AML-193 (cell line): ENCODE measurements around the gene VGLL1.

Source experiments
- DNase-seq, 2 experiments: peaks; one replicate each; lab custom pipeline; 2025; lab: John Stamatoyannopoulos, UW

The VGLL1 gene, protein sequence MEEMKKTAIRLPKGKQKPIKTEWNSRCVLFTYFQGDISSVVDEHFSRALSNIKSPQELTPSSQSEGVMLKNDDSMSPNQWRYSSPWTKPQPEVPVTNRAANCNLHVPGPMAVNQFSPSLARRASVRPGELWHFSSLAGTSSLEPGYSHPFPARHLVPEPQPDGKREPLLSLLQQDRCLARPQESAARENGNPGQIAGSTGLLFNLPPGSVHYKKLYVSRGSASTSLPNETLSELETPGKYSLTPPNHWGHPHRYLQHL

GRCh38 chrX:136531951-136532350 lies at the start of gene VGLL1:
VGLL1 (plus strand) TSS chrX:136532215; CDS start chrX:136536021, 3,806 bp downstream.
- no peak for DNase-seq

GRCh38 chrX:136487647-136488046 lies 44.4 kb upstream of the VGLL1 start, which contains the start of gene BRS3:
BRS3 (plus strand) TSS chrX:136487947; CDS start chrX:136488115, 168 bp downstream.
- no peak for DNase-seq

- no peak for DNase-seq
Measured at GRCh38 chrX:136488706-136489105, 43.3 kb upstream of the VGLL1 start.

DNA sequence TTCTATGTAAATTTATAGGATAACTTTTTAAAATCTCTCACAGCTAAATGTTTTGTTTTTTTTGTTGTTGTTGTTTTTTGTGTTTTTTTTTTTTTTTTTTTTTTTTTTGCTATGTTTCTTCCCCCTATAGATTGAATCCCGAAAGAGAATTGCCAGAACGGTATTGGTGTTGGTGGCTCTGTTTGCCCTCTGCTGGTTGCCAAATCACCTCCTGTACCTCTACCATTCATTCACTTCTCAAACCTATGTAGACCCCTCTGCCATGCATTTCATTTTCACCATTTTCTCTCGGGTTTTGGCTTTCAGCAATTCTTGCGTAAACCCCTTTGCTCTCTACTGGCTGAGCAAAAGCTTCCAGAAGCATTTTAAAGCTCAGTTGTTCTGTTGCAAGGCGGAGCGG lies 40.2 kb upstream of the VGLL1 start:
- DNase-seq, result no peak

DNA sequence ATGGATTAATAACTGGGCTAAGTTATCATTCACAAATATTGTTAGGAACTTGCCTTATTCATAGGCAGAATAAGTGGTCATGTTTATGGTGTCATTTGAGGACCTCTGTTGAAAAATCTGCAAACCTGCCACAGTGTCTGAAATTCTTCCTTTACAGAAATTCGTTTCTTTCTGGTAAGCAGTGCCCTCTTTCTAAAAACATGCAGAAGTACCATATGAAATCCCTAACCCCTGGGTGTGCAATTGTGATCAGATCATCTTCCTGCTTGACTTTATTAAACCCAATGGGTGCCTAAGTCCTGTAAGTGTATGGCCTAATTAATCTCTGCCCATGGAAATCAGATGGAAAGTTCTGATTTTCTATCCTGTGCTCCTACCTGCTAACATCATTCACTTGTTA lies 39.0 kb upstream of the VGLL1 start:
- peak; percentile 9 to 23 for DNase-seq

DNA sequence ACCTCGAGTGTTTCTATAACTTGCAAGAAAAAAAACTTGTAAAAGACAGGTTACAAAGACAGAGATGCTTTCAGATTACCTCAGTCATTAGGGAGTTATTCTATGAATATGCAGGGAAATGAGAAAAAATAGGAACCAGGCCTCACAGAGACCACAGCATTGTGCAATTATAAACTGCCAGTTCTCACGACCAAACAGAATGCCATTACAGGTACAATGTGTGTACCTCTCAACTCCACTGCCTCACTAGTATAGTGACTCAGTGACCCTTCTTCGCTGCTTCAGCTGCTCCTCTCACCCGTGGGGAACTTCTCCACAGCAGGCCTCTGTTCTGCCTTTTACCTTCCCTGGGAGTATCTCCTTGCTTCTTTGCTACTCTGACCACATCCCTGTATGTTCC lies 37.0 kb upstream of the VGLL1 start:
- DNase-seq, result peak; percentile 54 to 62

GRCh38 chrX:136496186-136496763 lies 35.7 kb upstream of the VGLL1 start:
- no peak for DNase-seq

- DNase-seq, result peak; percentile 71 to 76
Measured at GRCh38 chrX:136496764-136497555, 35.1 kb upstream of the VGLL1 start.

DNA sequence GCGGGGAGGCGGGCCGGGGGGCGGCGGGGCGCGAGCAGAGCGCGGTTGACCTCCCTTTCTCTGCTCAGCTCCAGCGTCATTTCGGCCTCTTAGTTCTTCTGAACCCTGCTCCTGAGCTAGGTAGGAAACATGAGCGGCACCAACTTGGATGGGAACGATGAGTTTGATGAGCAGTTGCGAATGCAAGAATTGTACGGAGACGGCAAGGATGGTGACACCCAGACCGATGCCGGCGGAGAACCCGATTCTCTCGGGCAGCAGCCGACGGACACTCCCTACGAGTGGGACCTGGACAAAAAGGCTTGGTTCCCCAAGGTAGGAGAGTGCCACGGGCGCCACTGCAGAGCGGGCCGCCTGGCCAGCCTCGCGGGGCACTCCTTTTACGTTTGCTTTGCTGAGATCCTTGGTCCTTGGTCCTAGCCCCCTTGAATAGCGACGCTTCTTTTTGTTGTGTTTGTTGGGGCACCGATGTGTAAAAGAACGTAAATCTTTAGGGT lies 34.4 kb upstream of the VGLL1 start, which contains the start of gene HTATSF1:
TSS of gene HTATSF1 (plus strand) at position 37 of the 497 bp plus-strand sequence. CDS start at position 130, 93 bp downstream.
- no peak for DNase-seq

GRCh38 chrX:136519069-136519468 lies 12.9 kb upstream of the VGLL1 start:
- no peak for DNase-seq

GRCh38 chrX:136523770-136524169 lies 8.2 kb upstream of the VGLL1 start:
- no peak for DNase-seq

- no peak for DNase-seq
Measured at GRCh38 chrX:136525738-136526606, 6.0 kb upstream of the VGLL1 start.

GRCh38 chrX:136528645-136529315 lies 3.2 kb upstream of the VGLL1 start:
- DNase-seq, result no peak

- DNase-seq, result no peak
Measured at GRCh38 chrX:136529795-136530194, 2.2 kb upstream of the VGLL1 start.

DNA sequence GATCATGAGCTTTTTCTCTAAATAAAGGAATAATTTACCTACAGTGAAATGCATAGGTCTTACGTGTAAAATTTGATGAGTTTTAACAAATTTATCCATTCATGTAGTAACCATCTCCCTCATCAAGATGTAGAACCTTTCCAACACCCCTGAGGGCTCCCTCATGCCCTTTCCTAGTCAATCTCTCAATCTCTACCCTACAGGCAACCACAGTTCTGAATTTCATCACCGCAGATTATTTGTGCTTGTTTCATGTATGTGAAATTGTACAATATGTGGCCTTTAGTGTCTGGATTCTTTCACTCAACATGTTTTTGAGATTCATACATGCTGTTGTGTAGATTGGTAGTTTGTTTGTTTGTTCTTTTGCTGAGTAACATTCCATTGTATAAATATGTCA lies 2.1 kb downstream of the VGLL1 start:
- no peak for DNase-seq

GRCh38 chrX:136538811-136539210 lies 6.8 kb downstream of the VGLL1 start:
- no peak for DNase-seq

DNA sequence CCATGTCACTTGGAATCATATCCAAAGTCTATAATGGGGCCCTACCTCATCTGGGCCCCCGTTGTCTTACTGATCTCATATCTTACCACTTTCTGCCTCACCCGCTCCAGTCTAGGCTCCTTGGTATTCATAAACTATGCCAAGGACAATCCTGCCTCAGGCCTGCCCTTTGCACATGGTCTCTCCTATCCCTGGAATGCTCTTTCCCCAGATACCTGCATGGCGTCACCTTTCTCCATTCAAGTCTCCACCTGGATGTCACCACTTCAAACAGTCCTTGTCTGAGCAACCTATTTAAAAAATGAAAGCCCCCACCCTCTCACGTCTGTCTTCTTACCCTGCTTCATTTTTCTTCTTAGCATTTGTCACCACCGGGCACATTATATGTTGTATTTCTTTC lies 8.2 kb downstream of the VGLL1 start:
- no peak for DNase-seq

DNA sequence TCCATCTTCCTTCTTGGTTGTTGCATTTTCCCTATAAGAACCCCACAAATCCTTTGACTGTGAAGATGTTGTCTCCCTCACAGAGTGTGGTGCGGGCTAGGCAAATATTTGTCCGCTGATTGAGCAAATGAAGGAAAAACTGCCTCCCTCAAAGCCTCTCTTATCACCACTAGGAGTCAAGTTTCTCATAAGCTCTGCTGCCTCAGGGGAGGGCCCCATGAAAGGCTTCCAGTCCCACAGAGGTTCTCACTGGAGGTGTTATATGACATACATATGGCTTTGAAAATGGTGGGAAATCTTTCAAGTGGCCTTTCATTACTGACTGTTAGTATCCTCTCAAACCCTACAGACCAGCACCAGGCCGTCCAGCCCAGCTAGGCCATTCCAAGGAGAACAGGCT lies 9.3 kb downstream of the VGLL1 start:
- no peak for DNase-seq

GRCh38 chrX:136542281-136542680 lies 10.3 kb downstream of the VGLL1 start:
- no peak for DNase-seq

DNA sequence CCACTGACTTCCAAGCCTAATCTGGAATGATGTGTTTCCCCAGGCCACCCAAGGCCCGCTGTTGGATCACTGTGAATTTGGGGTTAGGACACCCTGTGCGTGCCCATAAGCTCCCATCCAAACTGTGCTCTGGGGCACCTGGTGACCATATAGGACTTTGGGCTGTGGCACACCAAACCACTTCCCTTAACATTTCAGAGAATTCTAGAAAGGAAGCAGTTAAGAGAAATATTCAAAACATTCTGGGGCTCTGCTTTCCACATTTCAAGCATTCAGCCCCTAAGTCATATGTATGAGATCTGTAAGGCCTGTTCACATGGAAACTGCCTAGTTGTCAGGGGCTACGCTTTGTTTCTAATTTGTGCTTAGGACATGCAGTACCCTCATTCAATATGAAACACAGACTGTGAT lies 14.4 kb downstream of the VGLL1 start:
- DNase-seq, result no peak

GRCh38 chrX:136549226-136549625 lies 17.2 kb downstream of the VGLL1 start:
- DNase-seq, result no peak
